ENCODE results near the gene HMCN2. TPM values are rescaled to one million over a fixed set of nuclear protein-coding genes. Genes with fewer than 3 reads are reported as not detected.
"Not testable (repeated sequence)": the region's sequence is repeated elsewhere in the genome, so short reads cannot be mapped to it uniquely, and the experiment has no call there.

HMCN2 gene
- total and polyA plus RNA-seq, 8 donors = 0.41 to 5.3 (median 0.76) TPM

DNA sequence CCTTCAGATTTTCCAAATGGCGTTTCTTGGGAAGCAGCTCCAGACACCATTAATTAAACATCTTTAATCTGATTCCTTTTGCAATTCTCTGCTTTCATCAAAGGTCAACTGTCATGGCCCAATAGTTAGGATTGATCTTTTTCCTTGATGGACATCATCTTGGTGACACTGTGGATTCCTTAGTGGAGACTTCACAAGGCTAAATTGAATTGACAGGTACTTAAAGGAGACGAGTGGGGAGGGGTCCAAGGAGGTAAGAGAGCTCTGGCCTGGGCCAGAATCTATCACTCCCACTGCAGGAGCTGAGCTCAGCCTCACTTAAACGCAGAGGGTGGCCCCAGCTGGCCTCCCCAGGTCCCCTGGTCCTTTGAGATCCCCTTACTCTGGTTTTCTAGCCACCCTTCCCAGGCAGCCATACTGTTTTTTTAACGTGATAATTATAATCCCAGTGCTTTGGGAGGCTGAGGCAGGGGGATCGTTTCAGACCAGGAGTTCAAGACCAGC is 9.9 kb upstream of the HMCN2 start:
- H3K27ac ChIP-seq = no peak overlapping the region
- intact Hi-C loops (cut with DNase I) = no loop called here
- H3K9me3 ChIP-seq = no peaks in the 10 kb centered on the region
- no peaks in the 10 kb centered on the region for H3K36me3 ChIP-seq
- ATAC-seq (no peak), DNase-seq (no peak), FAIRE-seq (no peak)
- TF ChIP-seq, protein P1, sequence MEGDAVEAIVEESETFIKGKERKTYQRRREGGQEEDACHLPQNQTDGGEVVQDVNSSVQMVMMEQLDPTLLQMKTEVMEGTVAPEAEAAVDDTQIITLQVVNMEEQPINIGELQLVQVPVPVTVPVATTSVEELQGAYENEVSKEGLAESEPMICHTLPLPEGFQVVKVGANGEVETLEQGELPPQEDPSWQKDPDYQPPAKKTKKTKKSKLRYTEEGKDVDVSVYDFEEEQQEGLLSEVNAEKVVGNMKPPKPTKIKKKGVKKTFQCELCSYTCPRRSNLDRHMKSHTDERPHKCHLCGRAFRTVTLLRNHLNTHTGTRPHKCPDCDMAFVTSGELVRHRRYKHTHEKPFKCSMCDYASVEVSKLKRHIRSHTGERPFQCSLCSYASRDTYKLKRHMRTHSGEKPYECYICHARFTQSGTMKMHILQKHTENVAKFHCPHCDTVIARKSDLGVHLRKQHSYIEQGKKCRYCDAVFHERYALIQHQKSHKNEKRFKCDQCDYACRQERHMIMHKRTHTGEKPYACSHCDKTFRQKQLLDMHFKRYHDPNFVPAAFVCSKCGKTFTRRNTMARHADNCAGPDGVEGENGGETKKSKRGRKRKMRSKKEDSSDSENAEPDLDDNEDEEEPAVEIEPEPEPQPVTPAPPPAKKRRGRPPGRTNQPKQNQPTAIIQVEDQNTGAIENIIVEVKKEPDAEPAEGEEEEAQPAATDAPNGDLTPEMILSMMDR (IDR thresholded peaks at IDR 0.05) = no peak
- no peak overlapping the region for H3K4me3 ChIP-seq
- H3K27me3 ChIP-seq = no peaks in the 10 kb centered on the region
- H3K4me1 ChIP-seq = no peaks in the 10 kb centered on the region
- 52 to 64% methylated on average over 5 of the region's 5 CpGs for WGBS, 2 donors

GRCh38 chr9:130256644-130257043 is 8.9 kb upstream of the HMCN2 start:
- WGBS, 2 donors = 64 to 71% methylated on average over 2 of the region's 2 CpGs
- no peak overlapping the region for H3K27ac ChIP-seq

GRCh38 chr9:130258137-130258536 is 7.4 kb upstream of the HMCN2 start:
- H3K9me3 ChIP-seq; H3K4me3 ChIP-seq; H3K27ac ChIP-seq; intact Hi-C loops (cut with DNase I); H3K36me3 ChIP-seq; DNase-seq; FAIRE-seq; ATAC-seq; H3K27me3 ChIP-seq; H3K4me1 ChIP-seq: not testable (repeated sequence)
- WGBS, 2 donors = 78 to 92% methylated on average over 7 of the region's 7 CpGs

More at GRCh38 chr9:130256644-130257043, 8.9 kb upstream of the HMCN2 start:
- FAIRE-seq (no peak), ATAC-seq (no peak), DNase-seq (no peak)
- Histone ChIP-seq H3K4me3 (no peak overlapping the region), H3K36me3 (no peaks in the 10 kb centered on the region), H3K27me3 (no peaks in the 10 kb centered on the region), H3K4me1 (no peaks in the 10 kb centered on the region), H3K9me3 (no peaks in the 10 kb centered on the region)
- intact Hi-C loops (cut with DNase I) = no loop called here
- TF ChIP-seq, protein P1 (IDR thresholded peaks at IDR 0.05) = no peak

- FAIRE-seq = no peak
- Histone ChIP-seq H3K27ac (no peak overlapping the region), H3K36me3 (no peaks in the 10 kb centered on the region), H3K9me3 (no peaks in the 10 kb centered on the region), H3K4me3 (no peak overlapping the region), H3K27me3 (no peaks in the 10 kb centered on the region), H3K4me1 (no peaks in the 10 kb centered on the region)
- no peak for ATAC-seq
- 69 to 73% methylated on average over 4 of the region's 4 CpGs for WGBS, 2 donors
- DNase-seq = no peak
- intact Hi-C loops (cut with DNase I) = no loop called here
- TF ChIP-seq, protein P1 (IDR thresholded peaks at IDR 0.05) = no peak
These were observed 6.5 kb upstream of the HMCN2 start for GRCh38 chr9:130259044-130259443.

- TF ChIP-seq, protein P1 (IDR thresholded peaks at IDR 0.05) = no peak
- no peak for DNase-seq
- no peak for FAIRE-seq
- Histone ChIP-seq H3K4me1 (peaks cover 0 to 6% (median 0%) of the 10 kb centered on the region in 3 donors), H3K9me3 (no peaks in the 10 kb centered on the region), H3K36me3 (no peaks in the 10 kb centered on the region), H3K27me3 (peaks cover 0 to 3% (median 0%) of the 10 kb centered on the region in 4 donors), H3K4me3 (no peak overlapping the region), H3K27ac (no peak overlapping the region)
- WGBS, 2 donors = 66 to 72% methylated on average over 16 of the region's 16 CpGs
- no peak for ATAC-seq
- intact Hi-C loops (cut with DNase I) = no loop called here
These were observed 4.5 kb upstream of the HMCN2 start for GRCh38 chr9:130260816-130261765.
